DND-41 (cell line): ENCODE results near the gene ENO2.
A peak's percentile ranks its signal among the peaks of the same experiment; 100 is the strongest.

Source experiments
- ATAC-seq: fragments of 200-7000 bp; cut with Tn5 transposase; 3 replicates; pipeline ENCODE4 v1.9.1; 2021; ENCODE audit warnings: low read depth; ENCODE audit not compliant: insufficient read depth
- DNase-seq: peaks from one replicate; pipeline ENCODE4 v3.0.0-alpha.2; 2020
- H2AFZ ChIP-seq: 2 replicates; pipeline ENCODE4 v1.6.0; 2012; ENCODE audit warnings: low read depth, low read length
- H3K27ac ChIP-seq: 2 replicates; pipeline ENCODE4 v1.5.1; 2012; ENCODE audit warnings: low read length, inconsistent platforms
- H3K27me3 ChIP-seq: fragments of 200-600 bp; sonication (generic); 2 replicates; pipeline ENCODE4 v1.6.0; 2012; ENCODE audit warnings: low read length, mild to moderate bottlenecking, inconsistent platforms; ENCODE audit not compliant: insufficient read depth, poor library complexity
- H3K36me3 ChIP-seq: 2 replicates; pipeline ENCODE4 v1.5.1; 2012; ENCODE audit warnings: low read length, inconsistent platforms; ENCODE audit not compliant: insufficient read depth
- H3K4me1 ChIP-seq: 2 replicates; pipeline ENCODE4 v1.5.1; 2012; ENCODE audit warnings: mild to moderate bottlenecking, low read length; ENCODE audit not compliant: insufficient read depth
- H3K4me2 ChIP-seq: 2 replicates; pipeline ENCODE4 v1.6.0; 2012; ENCODE audit warnings: mild to moderate bottlenecking, moderate library complexity, low read length, inconsistent platforms; ENCODE audit not compliant: insufficient read depth
- H3K4me3 ChIP-seq, 2 experiments: fragments of 200-600 bp in 1 of 2; shearing (Covaris generic) in 1 of 2; 2 replicates each; pipeline ENCODE4 v1.5.1; 2012 to 2016; ENCODE audit warnings: inconsistent platforms in 2 of 2, low read length in 2 of 2, mild to moderate bottlenecking in 2 of 2, low read depth in 1 of 2, moderate library complexity in 1 of 2
- H3K79me2 ChIP-seq: 2 replicates; pipeline ENCODE4 v1.6.0; 2012; ENCODE audit warnings: low read length, inconsistent platforms; ENCODE audit not compliant: insufficient read depth
- H3K9ac ChIP-seq: 2 replicates; pipeline ENCODE4 v1.6.0; 2012; ENCODE audit warnings: low read depth, mild to moderate bottlenecking, inconsistent platforms, low read length, moderate library complexity
- H3K9me3 ChIP-seq: 2 replicates; pipeline ENCODE4 v1.5.1; 2012; ENCODE audit warnings: low read length, moderate library complexity, mild to moderate bottlenecking, inconsistent platforms; ENCODE audit not compliant: insufficient read depth, severe bottlenecking
- H4K20me1 ChIP-seq: 2 replicates; pipeline ENCODE4 v1.6.0; 2012; ENCODE audit warnings: low read length; ENCODE audit not compliant: insufficient read depth
- EZH2 ChIP-seq: IDR thresholded peaks from 3 replicates; pipeline ENCODE4 v1.6.1; 2012; ENCODE audit warnings: borderline replicate concordance, low read depth, mild to moderate bottlenecking, moderate library complexity, low read length, inconsistent platforms; ENCODE audit not compliant: severe bottlenecking
- TF ChIP-seq, protein P1 (sequence below): IDR thresholded peaks from 2 replicates; pipeline ENCODE4 v1.5.1; 2012; ENCODE audit warnings: borderline replicate concordance, low read length, moderate library complexity, mild to moderate bottlenecking; ENCODE audit not compliant: poor library complexity, severe bottlenecking; ENCODE audit errors: extremely low read depth

The ENO2 gene

GRCh38 chr12:6928703-6929407 lies 14.5 kb downstream of the ENO2 start:
- ATAC-seq: no peak
- Histone ChIP-seq H4K20me1 (peaks cover 13% of the 10 kb centered on the region; the same call in 1 of the 2 replicates), H3K36me3 (peaks cover 13% of the 10 kb centered on the region), H3K4me2 (peak overlapping the region; percentile 90), H3K9me3 (no peaks in the 10 kb centered on the region), H3K4me3 (peak overlapping the region; percentile 75 to 83), H3K9ac (peak overlapping the region; percentile 70), H3K4me1 (peaks cover 59% of the 10 kb centered on the region), H2AFZ (peak overlapping the region; percentile 21), H3K27me3 (no peaks in the 10 kb centered on the region), H3K27ac (peak overlapping the region; percentile 71), H3K79me2 (peaks cover 58% of the 10 kb centered on the region)
- TF ChIP-seq EZH2: no peak
- TF ChIP-seq, protein P1, sequence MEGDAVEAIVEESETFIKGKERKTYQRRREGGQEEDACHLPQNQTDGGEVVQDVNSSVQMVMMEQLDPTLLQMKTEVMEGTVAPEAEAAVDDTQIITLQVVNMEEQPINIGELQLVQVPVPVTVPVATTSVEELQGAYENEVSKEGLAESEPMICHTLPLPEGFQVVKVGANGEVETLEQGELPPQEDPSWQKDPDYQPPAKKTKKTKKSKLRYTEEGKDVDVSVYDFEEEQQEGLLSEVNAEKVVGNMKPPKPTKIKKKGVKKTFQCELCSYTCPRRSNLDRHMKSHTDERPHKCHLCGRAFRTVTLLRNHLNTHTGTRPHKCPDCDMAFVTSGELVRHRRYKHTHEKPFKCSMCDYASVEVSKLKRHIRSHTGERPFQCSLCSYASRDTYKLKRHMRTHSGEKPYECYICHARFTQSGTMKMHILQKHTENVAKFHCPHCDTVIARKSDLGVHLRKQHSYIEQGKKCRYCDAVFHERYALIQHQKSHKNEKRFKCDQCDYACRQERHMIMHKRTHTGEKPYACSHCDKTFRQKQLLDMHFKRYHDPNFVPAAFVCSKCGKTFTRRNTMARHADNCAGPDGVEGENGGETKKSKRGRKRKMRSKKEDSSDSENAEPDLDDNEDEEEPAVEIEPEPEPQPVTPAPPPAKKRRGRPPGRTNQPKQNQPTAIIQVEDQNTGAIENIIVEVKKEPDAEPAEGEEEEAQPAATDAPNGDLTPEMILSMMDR: no peak
- no peak for DNase-seq

DNA sequence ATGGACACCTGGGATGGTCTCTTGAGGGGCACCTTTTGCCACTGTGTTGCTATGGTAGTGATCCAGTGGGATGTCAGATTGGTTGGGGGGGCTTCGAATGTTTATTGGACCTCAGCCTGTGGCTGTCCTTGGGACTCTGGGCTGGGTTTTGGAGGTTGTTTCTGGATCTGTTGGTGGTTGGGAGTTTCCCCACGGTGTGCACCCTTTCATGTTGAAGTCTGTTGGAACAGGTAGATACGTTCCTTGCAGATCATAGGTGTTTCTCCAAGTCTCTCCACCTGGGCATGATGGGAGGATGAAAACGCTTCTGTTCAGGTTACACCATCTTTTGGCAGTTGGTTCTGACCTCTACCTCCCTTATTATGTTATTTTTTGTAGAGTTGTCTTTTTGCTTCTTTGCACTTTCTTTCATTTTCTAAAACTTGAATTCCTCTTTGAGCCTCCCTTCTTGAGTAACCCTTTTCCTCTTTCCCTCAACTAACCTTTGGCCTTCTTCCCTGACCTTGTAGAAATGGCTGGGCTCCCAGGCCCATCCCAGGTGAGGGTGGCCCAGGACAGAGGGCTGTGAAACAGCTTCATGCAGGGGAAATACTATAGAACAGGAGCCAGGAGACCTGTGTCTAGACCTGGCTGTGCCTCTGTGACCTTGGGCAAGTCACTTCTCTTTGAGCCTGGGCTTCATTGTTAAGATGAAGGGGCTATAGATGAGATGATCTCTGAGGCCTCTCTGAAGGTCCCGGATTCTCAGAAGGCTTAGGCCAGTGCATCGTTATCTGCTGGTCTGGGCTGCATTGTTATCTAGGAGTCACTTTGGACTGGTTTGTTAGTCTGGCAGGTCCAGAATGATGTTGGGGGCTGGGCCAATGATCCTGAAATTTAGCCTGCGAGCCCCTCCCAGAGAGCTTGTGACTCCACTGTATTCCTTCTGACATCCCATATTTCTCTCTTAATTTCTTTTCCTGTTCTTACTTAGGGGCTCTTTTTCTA lies 15.4 kb downstream of the ENO2 start:
- no peaks in the 10 kb centered on the region for H3K9me3 ChIP-seq
- peaks cover 50% of the 10 kb centered on the region for H3K4me1 ChIP-seq
- DNase-seq (no peak), ATAC-seq (no peak)
- peaks cover 63% of the 10 kb centered on the region for H3K79me2 ChIP-seq
- no peak overlapping the region for H2AFZ ChIP-seq
- TF ChIP-seq, protein P1: no peak
- no peak for TF ChIP-seq EZH2
- peak overlapping the region; percentile 71 for H3K27ac ChIP-seq
- H3K36me3 ChIP-seq: peaks cover 19% of the 10 kb centered on the region
- peak overlapping the region; percentile 90 for H3K4me2 ChIP-seq
- peak overlapping the region in 1 of 2 experiments; percentile 83; a peak in 3 of 4 replicates for H3K4me3 ChIP-seq
- peak overlapping the region; percentile 70 for H3K9ac ChIP-seq
- H4K20me1 ChIP-seq: peaks cover 13% of the 10 kb centered on the region; the same call in 1 of the 2 replicates
- no peaks in the 10 kb centered on the region for H3K27me3 ChIP-seq

DNA sequence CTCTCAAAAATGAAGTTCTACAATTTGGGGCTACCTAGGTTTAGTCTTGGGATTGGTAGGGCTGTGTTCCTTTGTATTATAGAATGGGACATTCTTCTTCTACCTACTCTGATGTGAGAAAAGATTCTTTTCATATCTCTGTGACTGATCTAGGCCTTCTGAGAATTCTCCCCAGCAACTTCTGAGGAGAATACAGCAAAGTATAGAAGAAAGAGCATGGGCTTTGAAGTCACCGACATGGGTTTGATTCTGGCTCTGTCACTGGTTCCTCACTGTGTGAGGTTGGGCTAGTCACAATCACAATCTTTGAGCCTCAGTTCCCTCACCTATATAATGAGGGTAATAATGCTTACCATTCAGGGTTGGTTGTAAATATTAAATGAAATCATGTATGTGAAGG lies 18.4 kb downstream of the ENO2 start:
- ATAC-seq (peak; percentile 12; the same call in 1 of the 3 replicates), DNase-seq (no peak)
- H3K4me3 ChIP-seq: no peak overlapping the region
- H4K20me1 ChIP-seq: peaks cover 21% of the 10 kb centered on the region
- peaks cover 82% of the 10 kb centered on the region for H3K79me2 ChIP-seq
- no peaks in the 10 kb centered on the region for H3K9me3 ChIP-seq
- H3K27ac ChIP-seq: no peak overlapping the region
- no peak overlapping the region for H3K9ac ChIP-seq
- peaks cover 46% of the 10 kb centered on the region for H3K4me1 ChIP-seq
- no peak overlapping the region for H3K4me2 ChIP-seq
- H3K27me3 ChIP-seq: no peaks in the 10 kb centered on the region
- H3K36me3 ChIP-seq: peaks cover 42% of the 10 kb centered on the region
- TF ChIP-seq, protein P1: no peak
- no peak for TF ChIP-seq EZH2
- H2AFZ ChIP-seq: no peak overlapping the region
